ENCODE measurements around the gene GRIN3A. TPM values are rescaled to one million over a fixed set of nuclear protein-coding genes. Genes with fewer than 3 reads are reported as not detected.

The GRIN3A gene
- total RNA-seq, 1 experiment from 2014 or later: not detected

- Histone ChIP-seq H3K36me3 (ENCODE audit: insufficient read depth, low read length) (no peaks in the 10 kb centered on the region), H3K4me2 (ENCODE audit: low read depth, low read length, poor library complexity, severe bottlenecking) (no peak overlapping the region), H3K4me1 (ENCODE audit: low read length) (peaks cover 15% of the 10 kb centered on the region), H3K9ac (ENCODE audit: low read length) (no peak overlapping the region), H3K9me3 (ENCODE audit: low read length) (no peaks in the 10 kb centered on the region), H2AFZ (ENCODE audit: low read length) (no peak overlapping the region), H4K20me1 (ENCODE audit: insufficient read depth, low read depth, low read length) (no peaks in the 10 kb centered on the region), H3K79me2 (ENCODE audit: low read length) (no peaks in the 10 kb centered on the region), H3K27me3 (ENCODE audit: low read length) (no peaks in the 10 kb centered on the region), H3K27ac (ENCODE audit: low read length) (no peak overlapping the region), H3K9me2 (replicated peaks; ENCODE audit: insufficient read depth, low read length) (no peaks in the 10 kb centered on the region), H3K4me3 (ENCODE audit: low read length) (no peak overlapping the region)
- DNase-seq: no peak
Measured at GRCh38 chr9:101574731-101575333, 163.6 kb downstream of the GRIN3A start.

DNA sequence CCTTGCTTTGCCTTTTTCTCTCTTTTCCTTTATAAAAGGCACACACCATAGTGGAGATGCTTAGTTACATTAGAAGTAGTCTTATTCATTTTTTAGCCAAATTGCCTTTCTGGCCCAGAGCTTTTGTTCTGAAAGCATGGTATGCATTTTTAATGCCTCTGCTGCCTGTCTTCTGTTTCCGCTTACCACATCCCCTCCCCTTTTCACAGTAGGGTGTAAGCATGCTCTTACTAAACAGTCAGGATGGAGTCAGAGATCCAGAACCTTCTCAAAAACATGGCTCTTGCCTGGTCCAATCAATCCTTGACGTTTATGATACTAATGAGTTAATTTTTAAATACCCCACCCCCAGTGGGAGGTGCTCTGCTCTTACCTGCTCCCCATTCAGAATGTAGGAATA, 166.1 kb downstream of the GRIN3A start:
- peaks cover 5% of the 10 kb centered on the region; the same call in 1 of the 2 replicates for H3K36me3 ChIP-seq (ENCODE audit: insufficient read depth, low read length)
- H3K4me2 ChIP-seq (ENCODE audit: low read depth, low read length, poor library complexity, severe bottlenecking): no peak overlapping the region
- H4K20me1 ChIP-seq (ENCODE audit: insufficient read depth, low read depth, low read length): no peaks in the 10 kb centered on the region
- no peak overlapping the region for H3K27ac ChIP-seq (ENCODE audit: low read length)
- H3K4me3 ChIP-seq (ENCODE audit: low read length): no peak overlapping the region
- H3K79me2 ChIP-seq (ENCODE audit: low read length): no peaks in the 10 kb centered on the region
- H3K4me1 ChIP-seq (ENCODE audit: low read length): no peaks in the 10 kb centered on the region
- H3K9me3 ChIP-seq (ENCODE audit: low read length): no peaks in the 10 kb centered on the region
- H3K9me2 ChIP-seq (replicated peaks; ENCODE audit: insufficient read depth, low read length): no peaks in the 10 kb centered on the region
- no peak overlapping the region for H2AFZ ChIP-seq (ENCODE audit: low read length)
- no peak for DNase-seq
- H3K27me3 ChIP-seq (ENCODE audit: low read length): no peaks in the 10 kb centered on the region
- no peak overlapping the region for H3K9ac ChIP-seq (ENCODE audit: low read length)

- H3K9me3 ChIP-seq (ENCODE audit: low read length): no peaks in the 10 kb centered on the region
- H4K20me1 ChIP-seq (ENCODE audit: insufficient read depth, low read depth, low read length): no peaks in the 10 kb centered on the region
- H3K79me2 ChIP-seq (ENCODE audit: low read length): no peaks in the 10 kb centered on the region
- H3K36me3 ChIP-seq (ENCODE audit: insufficient read depth, low read length): peaks cover 5% of the 10 kb centered on the region; the same call in 1 of the 2 replicates
- H2AFZ ChIP-seq (ENCODE audit: low read length): no peak overlapping the region
- no peak overlapping the region for H3K27ac ChIP-seq (ENCODE audit: low read length)
- no peaks in the 10 kb centered on the region for H3K4me1 ChIP-seq (ENCODE audit: low read length)
- no peak overlapping the region for H3K9ac ChIP-seq (ENCODE audit: low read length)
- H3K4me2 ChIP-seq (ENCODE audit: low read depth, low read length, poor library complexity, severe bottlenecking): no peak overlapping the region
- DNase-seq: no peak
- no peak overlapping the region for H3K4me3 ChIP-seq (ENCODE audit: low read length)
- H3K27me3 ChIP-seq (ENCODE audit: low read length): no peaks in the 10 kb centered on the region
- no peaks in the 10 kb centered on the region for H3K9me2 ChIP-seq (replicated peaks; ENCODE audit: insufficient read depth, low read length)
Measured at GRCh38 chr9:101571114-101571513, 167.3 kb downstream of the GRIN3A start.

DNA sequence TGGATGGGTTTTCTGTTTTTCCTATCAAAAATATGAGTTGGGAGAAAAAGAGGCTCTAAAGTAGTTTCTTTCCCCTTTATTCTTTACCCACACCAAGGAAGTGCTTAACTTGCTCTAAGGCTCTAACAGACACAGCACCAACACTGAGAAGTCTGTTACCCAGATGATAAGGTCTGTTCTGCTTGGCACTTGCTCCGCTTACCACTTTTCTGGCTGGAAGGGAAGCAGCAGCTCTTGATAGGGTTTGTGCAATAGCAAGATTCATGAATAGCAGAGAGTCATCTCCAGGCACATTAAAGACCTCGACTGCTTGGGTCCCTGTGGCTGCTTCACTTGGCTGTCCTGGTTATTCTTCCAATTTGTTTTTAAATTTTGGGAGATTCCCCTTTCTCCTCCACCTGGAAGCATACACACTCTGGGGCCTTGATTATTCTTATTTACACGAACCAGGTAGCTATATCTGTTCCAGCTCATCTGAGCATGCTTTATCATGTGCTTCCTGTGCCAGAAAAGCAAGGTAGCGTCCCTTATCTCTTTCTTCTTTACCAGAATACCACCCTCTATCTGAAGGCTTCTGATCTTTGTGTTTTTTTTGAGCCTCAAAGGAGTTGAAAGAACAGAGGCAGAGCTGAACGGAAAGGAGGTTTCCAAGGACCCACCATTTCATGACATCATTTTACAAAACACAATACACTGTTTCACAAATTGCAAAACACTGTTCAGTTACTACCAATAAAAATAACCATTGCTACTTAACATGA, 168.5 kb downstream of the GRIN3A start:
- Histone ChIP-seq H3K9me2 (replicated peaks; ENCODE audit: insufficient read depth, low read length) (no peaks in the 10 kb centered on the region), H3K27ac (ENCODE audit: low read length) (no peak overlapping the region), H3K9me3 (ENCODE audit: low read length) (no peaks in the 10 kb centered on the region), H3K9ac (ENCODE audit: low read length) (no peak overlapping the region), H3K36me3 (ENCODE audit: insufficient read depth, low read length) (peaks cover 5% of the 10 kb centered on the region; the same call in 1 of the 2 replicates), H3K4me2 (ENCODE audit: low read depth, low read length, poor library complexity, severe bottlenecking) (no peak overlapping the region), H3K27me3 (ENCODE audit: low read length) (no peaks in the 10 kb centered on the region), H3K79me2 (ENCODE audit: low read length) (no peaks in the 10 kb centered on the region), H3K4me3 (ENCODE audit: low read length) (no peak overlapping the region), H3K4me1 (ENCODE audit: low read length) (no peaks in the 10 kb centered on the region), H4K20me1 (ENCODE audit: insufficient read depth, low read depth, low read length) (no peaks in the 10 kb centered on the region), H2AFZ (ENCODE audit: low read length) (no peak overlapping the region)
- no peak for DNase-seq

- Histone ChIP-seq H3K9me2 (replicated peaks; ENCODE audit: insufficient read depth, low read length) (no peaks in the 10 kb centered on the region), H3K27me3 (ENCODE audit: low read length) (no peaks in the 10 kb centered on the region), H2AFZ (ENCODE audit: low read length) (no peak overlapping the region), H3K27ac (ENCODE audit: low read length) (no peak overlapping the region), H3K36me3 (ENCODE audit: insufficient read depth, low read length) (peaks cover 5% of the 10 kb centered on the region; the same call in 1 of the 2 replicates), H4K20me1 (ENCODE audit: insufficient read depth, low read depth, low read length) (no peaks in the 10 kb centered on the region), H3K9me3 (ENCODE audit: low read length) (no peaks in the 10 kb centered on the region), H3K9ac (ENCODE audit: low read length) (no peak overlapping the region), H3K4me3 (ENCODE audit: low read length) (no peak overlapping the region), H3K4me2 (ENCODE audit: low read depth, low read length, poor library complexity, severe bottlenecking) (no peak overlapping the region), H3K4me1 (ENCODE audit: low read length) (no peaks in the 10 kb centered on the region), H3K79me2 (ENCODE audit: low read length) (no peaks in the 10 kb centered on the region)
- no peak for DNase-seq
Measured at GRCh38 chr9:101567725-101568350, 170.6 kb downstream of the GRIN3A start.

- H3K9me3 ChIP-seq (ENCODE audit: low read length): no peaks in the 10 kb centered on the region
- no peak overlapping the region for H3K27ac ChIP-seq (ENCODE audit: low read length)
- peak; percentile 64 for DNase-seq
- no peaks in the 10 kb centered on the region for H3K27me3 ChIP-seq (ENCODE audit: low read length)
- H3K4me3 ChIP-seq (ENCODE audit: low read length): no peak overlapping the region
- no peak overlapping the region for H3K4me2 ChIP-seq (ENCODE audit: low read depth, low read length, poor library complexity, severe bottlenecking)
- no peaks in the 10 kb centered on the region for H4K20me1 ChIP-seq (ENCODE audit: insufficient read depth, low read depth, low read length)
- peaks cover 11% of the 10 kb centered on the region; the same call in 1 of the 2 replicates for H3K36me3 ChIP-seq (ENCODE audit: insufficient read depth, low read length)
- H3K9ac ChIP-seq (ENCODE audit: low read length): no peak overlapping the region
- H3K9me2 ChIP-seq (replicated peaks; ENCODE audit: insufficient read depth, low read length): no peaks in the 10 kb centered on the region
- H2AFZ ChIP-seq (ENCODE audit: low read length): no peak overlapping the region
- no peaks in the 10 kb centered on the region for H3K79me2 ChIP-seq (ENCODE audit: low read length)
- no peaks in the 10 kb centered on the region for H3K4me1 ChIP-seq (ENCODE audit: low read length)
Measured at GRCh38 chr9:101566904-101567724, 171.3 kb downstream of the GRIN3A start.

DNA sequence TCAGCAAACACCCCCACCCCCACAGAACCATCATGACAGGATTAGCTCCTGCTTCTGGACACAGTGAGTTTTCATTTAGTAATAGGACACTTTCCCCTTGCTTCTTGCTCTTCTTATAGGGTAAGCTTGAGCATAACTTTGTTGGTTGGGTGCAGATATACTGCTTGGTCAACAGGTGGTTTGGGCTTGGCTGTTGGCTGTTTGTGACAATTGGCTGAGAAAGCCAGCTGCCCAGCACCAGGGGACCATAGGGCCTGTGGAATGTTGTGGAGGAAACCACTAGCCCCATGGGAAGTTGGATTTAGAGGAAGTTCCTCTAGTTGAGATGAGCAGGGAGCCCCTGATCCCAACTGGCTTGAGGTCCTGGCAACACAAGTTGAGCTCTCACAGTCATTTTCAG, 174.2 kb downstream of the GRIN3A start:
- DNase-seq: no peak
- H2AFZ ChIP-seq (ENCODE audit: low read length): no peak overlapping the region
- no peaks in the 10 kb centered on the region for H3K9me3 ChIP-seq (ENCODE audit: low read length)
- H3K27ac ChIP-seq (ENCODE audit: low read length): no peak overlapping the region
- no peak overlapping the region for H3K4me2 ChIP-seq (ENCODE audit: low read depth, low read length, poor library complexity, severe bottlenecking)
- no peak overlapping the region for H3K4me3 ChIP-seq (ENCODE audit: low read length)
- peaks cover 5% of the 10 kb centered on the region for H3K79me2 ChIP-seq (ENCODE audit: low read length)
- H4K20me1 ChIP-seq (ENCODE audit: insufficient read depth, low read depth, low read length): no peaks in the 10 kb centered on the region
- no peaks in the 10 kb centered on the region for H3K27me3 ChIP-seq (ENCODE audit: low read length)
- no peaks in the 10 kb centered on the region for H3K4me1 ChIP-seq (ENCODE audit: low read length)
- H3K36me3 ChIP-seq (ENCODE audit: insufficient read depth, low read length): peaks cover 36% of the 10 kb centered on the region
- no peak overlapping the region for H3K9ac ChIP-seq (ENCODE audit: low read length)
- no peaks in the 10 kb centered on the region for H3K9me2 ChIP-seq (replicated peaks; ENCODE audit: insufficient read depth, low read length)

GRCh38 chr9:101562966-101563365, 175.5 kb downstream of the GRIN3A start:
- Histone ChIP-seq H3K79me2 (ENCODE audit: low read length) (peaks cover 8% of the 10 kb centered on the region), H3K9ac (ENCODE audit: low read length) (no peak overlapping the region), H4K20me1 (ENCODE audit: insufficient read depth, low read depth, low read length) (no peaks in the 10 kb centered on the region), H3K4me1 (ENCODE audit: low read length) (no peaks in the 10 kb centered on the region), H3K36me3 (ENCODE audit: insufficient read depth, low read length) (peaks cover 45% of the 10 kb centered on the region), H3K9me3 (ENCODE audit: low read length) (no peaks in the 10 kb centered on the region), H3K4me2 (ENCODE audit: low read depth, low read length, poor library complexity, severe bottlenecking) (no peak overlapping the region), H3K4me3 (ENCODE audit: low read length) (no peak overlapping the region), H2AFZ (ENCODE audit: low read length) (no peak overlapping the region), H3K27me3 (ENCODE audit: low read length) (no peaks in the 10 kb centered on the region), H3K9me2 (replicated peaks; ENCODE audit: insufficient read depth, low read length) (no peaks in the 10 kb centered on the region), H3K27ac (ENCODE audit: low read length) (no peak overlapping the region)
- no peak for DNase-seq
